ELR (cell line): ENCODE measurements around the gene PLPP6.
A peak's percentile ranks its signal among the peaks of the same experiment; 100 is the strongest.

Source experiments
- DNase-seq: peaks from one replicate; pipeline ENCODE4 v3.0.0-alpha.2; 2015; ENCODE audit warnings: low read depth

Gene PLPP6

GRCh38 chr9:4662989-4663792, 1.1 kb downstream of the PLPP6 start:
- DNase-seq = no peak

- DNase-seq = no peak
These were observed 1.9 kb downstream of the PLPP6 start for GRCh38 chr9:4663956-4664355.

- DNase-seq = peak; percentile 40
These were observed 3.3 kb downstream of the PLPP6 start for GRCh38 chr9:4665357-4665756.

GRCh38 chr9:4666042-4666699, 4.1 kb downstream of the PLPP6 start, which contains the start of gene SPATA6L:
Gene SPATA6L (minus strand): TSS chr9:4666480. CDS start chr9:4666250, 230 bp downstream.
- DNase-seq = peak; percentile 63

- DNase-seq = no peak
These were observed 5.6 kb downstream of the PLPP6 start for GRCh38 chr9:4667681-4668080.

GRCh38 chr9:4668604-4669003, 6.5 kb downstream of the PLPP6 start:
- DNase-seq = no peak

- DNase-seq = no peak
These were observed 7.8 kb downstream of the PLPP6 start for GRCh38 chr9:4669890-4670289.

- no peak for DNase-seq
These were observed 8.5 kb downstream of the PLPP6 start for GRCh38 chr9:4670591-4670990.

- DNase-seq = no peak
These were observed 9.6 kb downstream of the PLPP6 start for GRCh38 chr9:4671737-4672136.

- DNase-seq = peak; percentile 65
These were observed 12.7 kb downstream of the PLPP6 start for GRCh38 chr9:4674783-4675182.

- no peak for DNase-seq
These were observed 15.3 kb downstream of the PLPP6 start for GRCh38 chr9:4677392-4677791.

- DNase-seq = peak; percentile 59
These were observed 16.7 kb downstream of the PLPP6 start for GRCh38 chr9:4678679-4679267.

GRCh38 chr9:4679268-4680172, 17.4 kb downstream of the PLPP6 start, which contains the start of gene CDC37L1:
Gene CDC37L1 (plus strand): TSS chr9:4679569. CDS start chr9:4679768, 199 bp downstream.
- peak; percentile 96 for DNase-seq

GRCh38 chr9:4680173-4680525, 18.1 kb downstream of the PLPP6 start:
- peak; percentile 26 for DNase-seq

GRCh38 chr9:4680750-4681149, 18.7 kb downstream of the PLPP6 start:
- peak; percentile 28 for DNase-seq

GRCh38 chr9:4684820-4685219, 22.7 kb downstream of the PLPP6 start:
- no peak for DNase-seq

- no peak for DNase-seq
These were observed 24.0 kb downstream of the PLPP6 start for GRCh38 chr9:4686112-4686511.

GRCh38 chr9:4686584-4686983, 24.5 kb downstream of the PLPP6 start:
- DNase-seq = no peak

- DNase-seq = no peak
These were observed 26.9 kb downstream of the PLPP6 start for GRCh38 chr9:4689021-4689420.

GRCh38 chr9:4689687-4690104, 27.6 kb downstream of the PLPP6 start:
- DNase-seq = no peak

GRCh38 chr9:4690144-4690543, 28.1 kb downstream of the PLPP6 start:
- no peak for DNase-seq

- peak; percentile 38 for DNase-seq
These were observed 29.7 kb downstream of the PLPP6 start for GRCh38 chr9:4691795-4692194.
